Tibial artery (tissue), 4 donors: ENCODE results near the gene ACP7.

Experiments
- DNase-seq, 2 donors: peaks; one replicate each; pipeline ENCODE4 v3.0.0-alpha.2; 2019
- H3K27ac ChIP-seq, 2 donors: fragments of 200-600 bp; sonication (generic) in 1 of 2; 1 replicate in 1 of 2; 2 replicates in 1 of 2; pipeline ENCODE4 v1.5.1; 2018 to 2019; ENCODE audit warnings: mild to moderate bottlenecking in 1 of 2
- H3K27me3 ChIP-seq, 2 donors: fragments of 200-600 bp; sonication (generic) in 1 of 2; one replicate each; pipeline versions ENCODE4 v1.5.1 to v1.6.0; 2016 to 2019
- H3K36me3 ChIP-seq, 3 donors: fragments of 200-600 bp; sonication (generic) in 2 of 3; one replicate each; pipeline ENCODE4 v1.5.1; 2016 to 2019; ENCODE audit warnings: mild to moderate bottlenecking in 2 of 3
- H3K4me1 ChIP-seq, 4 donors: fragments of 200-600 bp; sonication (generic) in 2 of 4; 1 replicate in 3 of 4; 2 replicates in 1 of 4; pipeline ENCODE4 v1.5.1; 2016 to 2019
- H3K4me3 ChIP-seq, 2 donors: fragments of 200-600 bp; sonication (generic) in 1 of 2; 1 replicate in 1 of 2; 2 replicates in 1 of 2; pipeline ENCODE4 v1.5.1; 2018 to 2019; ENCODE audit warnings: mild to moderate bottlenecking in 2 of 2
- H3K9me3 ChIP-seq, 3 donors: fragments of 200-600 bp; sonication (generic) in 1 of 3; one replicate each; pipeline ENCODE4 v1.5.1; 2016 to 2019
- intact Hi-C: fragments of 100-400 bp; cut with DNase I; formaldehyde crosslinking; loops from one replicate; pipeline ENCODE4 v1.15.0; 2023; ENCODE audit warnings: low total_unique reads
- TF ChIP-seq, protein P1 (sequence below), 2 experiments: fragments of 200-600 bp in 1 of 2; fragments of 450-650 bp in 1 of 2; IDR thresholded peaks; one replicate each; pipeline ENCODE4 v1.5.1; 2017 to 2019; ENCODE audit warnings: antibody characterized with exemption in 2 of 2, mild to moderate bottlenecking in 1 of 2, moderate library complexity in 1 of 2

The ACP7 gene

GRCh38 chr19:39150235-39150634, 66.1 kb downstream of the ACP7 start:
- H3K36me3 ChIP-seq, result no peaks in the 10 kb centered on the region
- H3K4me1 ChIP-seq, result peaks cover 0 to 28% (median 5%) of the 10 kb centered on the region in 4 donors
- DNase-seq, result no peak
- intact Hi-C loops, result no loop called here
- no peak overlapping the region for H3K4me3 ChIP-seq
- no peaks in the 10 kb centered on the region for H3K9me3 ChIP-seq
- no peak overlapping the region for H3K27ac ChIP-seq
- TF ChIP-seq, protein P1, sequence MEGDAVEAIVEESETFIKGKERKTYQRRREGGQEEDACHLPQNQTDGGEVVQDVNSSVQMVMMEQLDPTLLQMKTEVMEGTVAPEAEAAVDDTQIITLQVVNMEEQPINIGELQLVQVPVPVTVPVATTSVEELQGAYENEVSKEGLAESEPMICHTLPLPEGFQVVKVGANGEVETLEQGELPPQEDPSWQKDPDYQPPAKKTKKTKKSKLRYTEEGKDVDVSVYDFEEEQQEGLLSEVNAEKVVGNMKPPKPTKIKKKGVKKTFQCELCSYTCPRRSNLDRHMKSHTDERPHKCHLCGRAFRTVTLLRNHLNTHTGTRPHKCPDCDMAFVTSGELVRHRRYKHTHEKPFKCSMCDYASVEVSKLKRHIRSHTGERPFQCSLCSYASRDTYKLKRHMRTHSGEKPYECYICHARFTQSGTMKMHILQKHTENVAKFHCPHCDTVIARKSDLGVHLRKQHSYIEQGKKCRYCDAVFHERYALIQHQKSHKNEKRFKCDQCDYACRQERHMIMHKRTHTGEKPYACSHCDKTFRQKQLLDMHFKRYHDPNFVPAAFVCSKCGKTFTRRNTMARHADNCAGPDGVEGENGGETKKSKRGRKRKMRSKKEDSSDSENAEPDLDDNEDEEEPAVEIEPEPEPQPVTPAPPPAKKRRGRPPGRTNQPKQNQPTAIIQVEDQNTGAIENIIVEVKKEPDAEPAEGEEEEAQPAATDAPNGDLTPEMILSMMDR (IDR thresholded peaks at IDR 0.05), result no peak
- no peaks in the 10 kb centered on the region for H3K27me3 ChIP-seq

DNA sequence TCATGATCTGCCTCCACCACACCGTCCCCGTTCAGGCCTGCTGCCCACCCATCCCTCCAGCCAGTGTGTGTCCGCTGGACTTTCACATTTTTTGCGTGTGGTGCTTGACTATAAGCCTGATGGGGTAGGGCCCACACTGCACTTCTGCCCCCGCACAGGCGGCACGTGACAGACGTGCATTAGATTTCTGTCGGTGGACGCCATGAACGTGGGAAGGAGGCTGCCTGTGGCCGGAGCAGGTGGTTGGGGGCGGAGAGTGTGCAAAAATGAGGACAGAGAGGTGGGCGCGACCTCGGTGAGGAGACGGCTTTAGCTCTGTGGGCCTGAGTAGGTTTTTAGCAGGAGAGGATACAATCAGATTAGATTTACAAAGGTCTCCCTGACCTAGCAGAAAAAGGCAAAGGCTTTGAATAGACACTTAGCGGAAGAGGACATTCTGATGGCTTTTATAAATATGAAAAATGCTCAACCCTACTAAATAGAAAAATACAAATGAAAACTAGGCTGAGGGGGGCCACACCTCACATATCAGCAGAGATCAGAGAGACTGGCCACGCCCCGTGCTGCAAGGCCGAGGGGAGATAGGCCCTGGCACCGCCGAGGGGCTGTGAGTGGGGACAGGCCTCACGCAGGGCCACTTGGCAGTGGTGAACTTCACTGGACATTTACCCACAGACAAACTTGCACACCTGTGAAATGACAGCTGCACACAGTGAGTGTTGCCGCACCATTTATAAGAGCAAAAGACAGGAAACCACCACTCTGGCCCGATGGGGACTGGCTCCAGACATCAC, 66.8 kb downstream of the ACP7 start:
- intact Hi-C loops, result no loop called here
- H3K27me3 ChIP-seq, result no peaks in the 10 kb centered on the region
- peaks cover 0 to 28% (median 3%) of the 10 kb centered on the region in 4 donors for H3K4me1 ChIP-seq
- DNase-seq, result no peak
- TF ChIP-seq, protein P1 (IDR thresholded peaks at IDR 0.05), result no peak
- no peak overlapping the region for H3K4me3 ChIP-seq
- peaks cover 0 to 4% (median 0%) of the 10 kb centered on the region in 3 donors for H3K36me3 ChIP-seq
- no peak overlapping the region for H3K27ac ChIP-seq
- H3K9me3 ChIP-seq, result no peaks in the 10 kb centered on the region

- DNase-seq, result no peak
- intact Hi-C loops, result no loop called here
- TF ChIP-seq, protein P1 (IDR thresholded peaks at IDR 0.05), result no peak
- Histone ChIP-seq H3K27me3 (no peaks in the 10 kb centered on the region), H3K36me3 (peaks cover 0 to 4% (median 0%) of the 10 kb centered on the region in 3 donors), H3K9me3 (no peaks in the 10 kb centered on the region), H3K27ac (no peak overlapping the region), H3K4me3 (no peak overlapping the region), H3K4me1 (peaks cover 0 to 37% (median 12%) of the 10 kb centered on the region in 4 donors)
Measured at GRCh38 chr19:39152066-39152465, 67.9 kb downstream of the ACP7 start.

DNA sequence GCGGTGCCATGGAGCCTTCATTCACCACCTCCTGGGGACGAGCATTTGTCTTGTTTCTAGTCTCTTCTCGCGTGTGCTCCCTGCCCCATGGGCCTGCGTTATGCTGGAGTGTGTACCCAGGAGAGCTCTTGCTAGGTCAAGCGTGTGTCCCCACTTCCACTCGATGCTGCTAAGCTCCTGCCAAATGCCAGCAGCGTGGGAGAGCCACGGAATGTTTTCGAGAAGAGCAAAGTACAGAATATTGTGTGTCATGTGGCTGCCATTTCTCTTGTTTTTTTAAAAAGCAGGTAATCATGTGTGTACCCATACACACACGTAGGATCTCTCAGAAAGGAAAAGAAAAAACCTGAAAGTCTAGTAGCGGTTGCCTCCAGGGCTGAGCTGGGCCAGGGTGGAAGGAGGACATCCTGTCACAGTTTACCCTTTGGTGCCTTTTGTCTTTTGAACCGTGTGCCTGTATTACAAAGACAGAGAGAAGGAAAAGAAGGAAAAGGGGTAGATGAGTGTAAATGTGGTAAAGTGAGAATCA, 70.0 kb downstream of the ACP7 start:
- TF ChIP-seq, protein P1 (IDR thresholded peaks at IDR 0.05), result no peak
- Histone ChIP-seq H3K27ac (no peak overlapping the region), H3K27me3 (no peaks in the 10 kb centered on the region), H3K9me3 (no peaks in the 10 kb centered on the region), H3K4me3 (no peak overlapping the region), H3K4me1 (peaks cover 0 to 58% (median 20%) of the 10 kb centered on the region in 4 donors), H3K36me3 (peaks cover 0 to 4% (median 0%) of the 10 kb centered on the region in 3 donors)
- DNase-seq, result no peak
- intact Hi-C loops, result no loop called here

- Histone ChIP-seq H3K27ac (no peak overlapping the region), H3K9me3 (no peaks in the 10 kb centered on the region), H3K36me3 (peaks cover 0 to 4% (median 0%) of the 10 kb centered on the region in 3 donors), H3K4me1 (peaks cover 0 to 61% (median 20%) of the 10 kb centered on the region in 4 donors), H3K4me3 (no peak overlapping the region), H3K27me3 (no peaks in the 10 kb centered on the region)
- DNase-seq, result no peak
- TF ChIP-seq, protein P1 (IDR thresholded peaks at IDR 0.05), result no peak
- intact Hi-C loops, result no loop called here
Measured at GRCh38 chr19:39154629-39155100, 70.5 kb downstream of the ACP7 start.
